Left lung (tissue), 10 donors: ENCODE data around the gene CLCN2. TPM values are rescaled to one million over a fixed set of nuclear protein-coding genes. Genes with fewer than 3 reads are reported as not detected.
A peak's percentile ranks its signal among the peaks of the same experiment; 100 is the strongest.

Experiments used
- ATAC-seq: fragments of 200-7000 bp; cut with Tn5 transposase; one replicate; pipeline ENCODE4 v1.9.1; 2020; ENCODE audit warnings: moderate library complexity
- DNase-seq, 4 donors: peaks; one replicate each; pipeline ENCODE4 v3.0.0-alpha.2; 2013 to 2020
- H3K27ac ChIP-seq, 2 donors: fragments of 200-600 bp; sonication (generic) in 1 of 2; one replicate each; pipeline versions ENCODE4 v1.5.0 to v1.8.0; 2020 to 2021
- H3K27me3 ChIP-seq, 2 donors: fragments of 200-600 bp; sonication (generic) in 1 of 2; one replicate each; pipeline versions ENCODE4 v1.5.0 to v1.8.0; 2020 to 2021
- H3K36me3 ChIP-seq, 2 donors: fragments of 200-600 bp; sonication (generic) in 1 of 2; one replicate each; pipeline versions ENCODE4 v1.5.0 to v1.8.0; 2020 to 2021
- H3K4me1 ChIP-seq, 2 donors: fragments of 200-600 bp; one replicate each; pipeline ENCODE4 v1.8.0; 2021
- H3K4me3 ChIP-seq, 2 donors: fragments of 200-600 bp; sonication (generic) in 1 of 2; one replicate each; pipeline versions ENCODE4 v1.5.0 to v1.8.0; 2020 to 2021; ENCODE audit warnings: mild to moderate bottlenecking in 1 of 2
- H3K9me3 ChIP-seq, 2 donors: fragments of 200-600 bp; sonication (generic) in 1 of 2; one replicate each; pipeline versions ENCODE4 v1.5.0 to v1.8.0; 2020 to 2021
- intact Hi-C, 2 donors: fragments of 100-400 bp; cut with DNase I; formaldehyde crosslinking; loops; one replicate each; pipeline versions ENCODE4 v1.11.2 to v1.14.2; 2022
- polyA plus RNA-seq, 6 donors: library from polyadenylated mRNA; unstranded; fragments of 120-200 nt; gene quantifications; one replicate each; pipeline ENCODE4 v1.2.1, GENCODE V29; 2013; ENCODE audit not compliant: insufficient read length in 6 of 6
- total RNA-seq, 2 donors: library from RNA; stranded (reverse); fragmentation: NEBNext Ultra II Directional; extraction: Animal tissue kit (Norgen Biotek cat#: 25700); gene quantifications; one replicate each; pipeline ENCODE4 v1.2.1, GENCODE V29; 2021
- TF ChIP-seq, protein P1 (sequence below), 2 donors: fragments of 200-600 bp; sonication (generic) in 1 of 2; IDR thresholded peaks; one replicate each; pipeline versions ENCODE4 v1.5.0 to v1.8.0; 2021; ENCODE audit warnings: antibody characterized with exemption in 2 of 2
- donor health status: DM: no; HTN: yes; CAD: no.
- donor health status: DM: no; HTN: no; CAD: no.

The CLCN2 gene
- total and polyA plus RNA-seq, 8 donors, result 4.4 to 12.0 (median 10.1) TPM

DNA sequence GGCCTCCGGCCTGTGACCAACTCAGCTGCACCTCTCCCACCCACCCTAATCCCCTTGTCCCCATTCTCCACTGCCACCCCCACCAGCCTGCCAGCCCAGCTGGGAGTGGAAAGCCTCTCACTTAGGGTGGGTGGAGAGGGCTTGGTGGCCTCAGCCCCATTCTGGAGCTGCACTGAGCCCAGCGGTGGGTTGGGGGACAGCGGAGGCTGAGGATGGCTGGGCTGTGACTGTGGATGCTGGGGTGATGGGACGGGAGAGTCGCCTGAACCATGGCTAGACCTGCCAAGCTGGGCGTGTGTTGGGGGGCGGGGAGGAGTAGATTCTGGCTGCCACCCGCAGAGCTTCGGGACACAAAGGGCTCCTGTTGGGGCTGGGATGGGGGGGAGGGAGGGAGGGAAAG, 1.8 kb downstream of the CLCN2 start:
- H3K9me3 ChIP-seq, result no peaks in the 10 kb centered on the region
- H3K4me3 ChIP-seq, result no peak overlapping the region
- no peak for ATAC-seq
- H3K27ac ChIP-seq, result no peak overlapping the region
- peaks cover 0 to 13% of the 10 kb centered on the region in 2 donors for H3K27me3 ChIP-seq
- peak in 1 of 4 donors; percentile 53 for DNase-seq
- peaks cover 0 to 17% of the 10 kb centered on the region in 2 donors for H3K36me3 ChIP-seq
- peaks cover 20 to 25% of the 10 kb centered on the region in 2 donors for H3K4me1 ChIP-seq
- TF ChIP-seq, protein P1, sequence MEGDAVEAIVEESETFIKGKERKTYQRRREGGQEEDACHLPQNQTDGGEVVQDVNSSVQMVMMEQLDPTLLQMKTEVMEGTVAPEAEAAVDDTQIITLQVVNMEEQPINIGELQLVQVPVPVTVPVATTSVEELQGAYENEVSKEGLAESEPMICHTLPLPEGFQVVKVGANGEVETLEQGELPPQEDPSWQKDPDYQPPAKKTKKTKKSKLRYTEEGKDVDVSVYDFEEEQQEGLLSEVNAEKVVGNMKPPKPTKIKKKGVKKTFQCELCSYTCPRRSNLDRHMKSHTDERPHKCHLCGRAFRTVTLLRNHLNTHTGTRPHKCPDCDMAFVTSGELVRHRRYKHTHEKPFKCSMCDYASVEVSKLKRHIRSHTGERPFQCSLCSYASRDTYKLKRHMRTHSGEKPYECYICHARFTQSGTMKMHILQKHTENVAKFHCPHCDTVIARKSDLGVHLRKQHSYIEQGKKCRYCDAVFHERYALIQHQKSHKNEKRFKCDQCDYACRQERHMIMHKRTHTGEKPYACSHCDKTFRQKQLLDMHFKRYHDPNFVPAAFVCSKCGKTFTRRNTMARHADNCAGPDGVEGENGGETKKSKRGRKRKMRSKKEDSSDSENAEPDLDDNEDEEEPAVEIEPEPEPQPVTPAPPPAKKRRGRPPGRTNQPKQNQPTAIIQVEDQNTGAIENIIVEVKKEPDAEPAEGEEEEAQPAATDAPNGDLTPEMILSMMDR (IDR thresholded peaks at IDR 0.05), result no peak
- intact Hi-C loops, result no loop called here

GRCh38 chr3:184358921-184359350, 2.5 kb downstream of the CLCN2 start:
- intact Hi-C loops, result no loop called here
- Histone ChIP-seq H3K4me1 (peaks cover 13 to 19% of the 10 kb centered on the region in 2 donors), H3K9me3 (no peaks in the 10 kb centered on the region), H3K27ac (no peak overlapping the region), H3K4me3 (no peak overlapping the region), H3K36me3 (peaks cover 0 to 16% of the 10 kb centered on the region in 2 donors), H3K27me3 (peaks cover 0 to 13% of the 10 kb centered on the region in 2 donors)
- ATAC-seq, result no peak
- TF ChIP-seq, protein P1 (IDR thresholded peaks at IDR 0.05), result no peak
- DNase-seq, result peak in 1 of 4 donors; percentile 56

DNA sequence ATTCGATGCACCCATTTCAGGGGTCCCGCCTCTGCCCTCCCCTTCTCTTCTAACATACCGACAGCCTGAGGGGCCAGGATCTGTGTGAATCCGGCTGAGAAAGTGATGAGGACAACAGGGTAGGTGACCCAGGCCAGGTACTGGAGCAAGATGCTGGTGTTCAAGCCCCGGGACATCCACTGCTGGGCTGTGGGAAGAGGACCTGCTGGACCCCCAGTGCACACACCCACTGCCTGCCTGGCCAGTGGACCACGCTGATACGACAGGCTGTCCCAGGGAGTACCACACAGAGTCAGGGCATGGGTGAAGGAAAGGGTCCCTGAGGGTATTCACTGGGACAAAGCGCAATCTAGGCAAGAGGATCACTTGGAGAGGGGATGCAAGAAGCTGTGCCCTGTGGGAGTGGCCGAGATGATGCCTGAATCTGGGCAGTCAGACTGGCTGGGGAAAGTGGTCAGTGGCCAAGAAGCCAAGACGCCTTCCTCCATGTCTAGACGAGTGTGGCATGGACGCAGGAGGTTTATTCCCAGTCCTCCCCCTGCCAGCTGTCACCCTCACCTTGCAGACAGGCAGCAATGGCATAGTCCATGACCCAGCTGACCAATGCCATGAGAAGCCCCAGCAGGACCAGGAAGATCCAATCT, 3.2 kb downstream of the CLCN2 start:
- H3K9me3 ChIP-seq, result no peaks in the 10 kb centered on the region
- ATAC-seq, result no peak
- H3K4me3 ChIP-seq, result no peak overlapping the region
- TF ChIP-seq, protein P1 (IDR thresholded peaks at IDR 0.05), result no peak
- DNase-seq, result peak in 1 of 4 donors; percentile 36
- no peak overlapping the region for H3K27ac ChIP-seq
- H3K36me3 ChIP-seq, result peaks cover 0 to 16% of the 10 kb centered on the region in 2 donors
- H3K4me1 ChIP-seq, result peaks cover 11 to 12% of the 10 kb centered on the region in 2 donors
- intact Hi-C loops, result no loop called here
- peaks cover 0 to 13% of the 10 kb centered on the region in 2 donors for H3K27me3 ChIP-seq

DNA sequence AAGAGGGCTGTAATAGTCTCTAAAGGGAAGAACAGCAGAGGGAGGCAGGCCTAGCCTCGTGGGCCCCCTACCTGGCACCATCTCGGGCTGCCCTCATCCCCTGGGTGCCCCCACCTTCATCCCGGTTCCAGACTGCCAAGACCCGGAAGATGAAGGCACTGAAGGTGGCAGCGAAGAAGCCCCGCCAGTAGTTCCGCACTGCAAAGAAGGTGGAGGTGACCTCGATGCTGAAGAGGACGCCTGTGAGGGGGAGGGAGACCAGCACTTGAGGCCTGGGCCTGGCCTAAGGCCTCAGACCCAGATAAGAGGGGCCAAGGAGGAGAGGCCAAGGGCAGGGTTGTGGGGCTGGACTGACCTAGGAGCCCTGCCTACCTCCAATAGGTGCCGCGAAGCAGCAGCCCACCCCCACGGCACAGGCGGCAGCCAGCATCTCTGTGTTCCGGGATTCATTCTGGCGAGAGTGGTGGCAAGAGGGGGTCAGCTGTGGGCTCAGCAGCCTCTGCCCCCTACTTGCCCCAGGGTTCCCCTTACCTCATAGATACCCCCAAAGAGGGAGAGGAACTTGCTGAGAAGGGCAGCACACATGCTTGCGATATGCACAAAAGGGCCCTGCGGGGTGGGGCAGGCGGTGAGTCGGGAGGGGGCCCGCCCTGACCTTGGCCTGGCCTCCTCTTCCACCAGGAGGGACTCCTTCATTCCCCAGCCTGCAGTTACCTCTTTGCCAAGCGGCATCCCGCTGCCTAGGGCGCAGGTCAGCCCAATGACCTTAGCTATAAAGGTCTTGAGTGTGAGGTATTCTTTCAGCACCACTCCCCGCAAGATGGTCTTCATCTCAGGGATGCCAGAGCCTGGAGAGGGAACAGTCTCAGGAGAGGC, 3.9 kb downstream of the CLCN2 start:
- Histone ChIP-seq H3K9me3 (no peaks in the 10 kb centered on the region), H3K36me3 (peaks cover 0 to 16% of the 10 kb centered on the region in 2 donors), H3K4me3 (no peak overlapping the region), H3K27ac (no peak overlapping the region), H3K27me3 (peaks cover 0 to 13% of the 10 kb centered on the region in 2 donors), H3K4me1 (peaks cover 11 to 12% of the 10 kb centered on the region in 2 donors)
- TF ChIP-seq, protein P1 (IDR thresholded peaks at IDR 0.05), result no peak
- ATAC-seq (no peak), DNase-seq (peak in 1 of 4 donors; percentile 50)
- intact Hi-C loops, result no loop called here
